Stomach (tissue), 4 donors: Measurements from ENCODE around the gene NXN.

Experiments
- EP300 ChIP-seq: sonication (generic); formaldehyde crosslinking; IDR thresholded peaks from one replicate; pipeline ENCODE4 v1.6.1; 2017; ENCODE audit warnings: antibody characterized with exemption
- POLR2A ChIP-seq, 4 donors: fragments of 450-650 bp; IDR thresholded peaks; one replicate each; pipeline ENCODE4 v1.6.1; 2016; ENCODE audit warnings: antibody characterized with exemption in 4 of 4, control low read depth in 2 of 4, mild to moderate bottlenecking in 1 of 4, moderate library complexity in 1 of 4
- TF ChIP-seq, protein P1 (sequence below), 7 experiments: fragments of 450-650 bp in 4 of 7; fragments of 200-600 bp in 3 of 7; sonication (generic) in 3 of 7; IDR thresholded peaks; one replicate each; pipeline ENCODE4 v1.5.1; 2016 to 2019; ENCODE audit warnings: antibody characterized with exemption in 7 of 7, control low read depth in 2 of 7, mild to moderate bottlenecking in 1 of 7

DNA sequence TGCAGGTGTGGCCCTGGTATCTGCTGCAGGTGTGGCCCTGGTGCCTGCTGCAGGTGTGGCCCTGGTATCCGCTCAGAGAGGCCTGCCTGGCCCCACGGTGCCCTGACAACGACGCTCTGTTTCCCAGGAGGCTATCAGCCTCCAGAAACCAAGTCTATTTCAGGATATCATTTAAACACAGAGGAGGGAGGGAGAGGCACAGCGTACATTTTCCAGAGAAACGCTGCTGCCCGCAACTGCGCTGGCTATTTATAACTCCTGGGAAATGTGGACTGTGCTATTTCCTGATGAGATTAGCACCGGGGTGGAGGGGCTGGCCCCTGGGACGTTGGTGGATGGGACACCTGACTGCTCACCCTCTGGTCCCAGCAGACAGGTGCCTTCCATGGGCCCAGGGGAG is 39.9 kb upstream of the NXN start:
- TF ChIP-seq EP300: no peak
- TF ChIP-seq, protein P1, sequence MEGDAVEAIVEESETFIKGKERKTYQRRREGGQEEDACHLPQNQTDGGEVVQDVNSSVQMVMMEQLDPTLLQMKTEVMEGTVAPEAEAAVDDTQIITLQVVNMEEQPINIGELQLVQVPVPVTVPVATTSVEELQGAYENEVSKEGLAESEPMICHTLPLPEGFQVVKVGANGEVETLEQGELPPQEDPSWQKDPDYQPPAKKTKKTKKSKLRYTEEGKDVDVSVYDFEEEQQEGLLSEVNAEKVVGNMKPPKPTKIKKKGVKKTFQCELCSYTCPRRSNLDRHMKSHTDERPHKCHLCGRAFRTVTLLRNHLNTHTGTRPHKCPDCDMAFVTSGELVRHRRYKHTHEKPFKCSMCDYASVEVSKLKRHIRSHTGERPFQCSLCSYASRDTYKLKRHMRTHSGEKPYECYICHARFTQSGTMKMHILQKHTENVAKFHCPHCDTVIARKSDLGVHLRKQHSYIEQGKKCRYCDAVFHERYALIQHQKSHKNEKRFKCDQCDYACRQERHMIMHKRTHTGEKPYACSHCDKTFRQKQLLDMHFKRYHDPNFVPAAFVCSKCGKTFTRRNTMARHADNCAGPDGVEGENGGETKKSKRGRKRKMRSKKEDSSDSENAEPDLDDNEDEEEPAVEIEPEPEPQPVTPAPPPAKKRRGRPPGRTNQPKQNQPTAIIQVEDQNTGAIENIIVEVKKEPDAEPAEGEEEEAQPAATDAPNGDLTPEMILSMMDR (IDR thresholded peaks at IDR 0.05): no peak
- TF ChIP-seq POLR2A (IDR thresholded peaks at IDR 0.05): no peak
